Measurements from ENCODE around the gene ADORA1.

ADORA1 gene

GRCh38 chr1:203146537-203146936, 19.0 kb downstream of the ADORA1 start:
- no peak overlapping the region for H3K4me3 ChIP-seq (replicated peaks; ENCODE audit: low read depth, low read length)
- no peak for DNase-seq (ENCODE audit: extremely low read depth, low read depth)
- no peak for TF ChIP-seq CTCF (IDR thresholded peaks at IDR 0.05; ENCODE audit: low read depth, low read length, missing control alignments)

GRCh38 chr1:203147376-203147775, 19.9 kb downstream of the ADORA1 start:
- no peak for DNase-seq (ENCODE audit: extremely low read depth, low read depth)
- no peak for TF ChIP-seq CTCF (IDR thresholded peaks at IDR 0.05; ENCODE audit: low read depth, low read length, missing control alignments)
- H3K4me3 ChIP-seq (replicated peaks; ENCODE audit: low read depth, low read length) = no peak overlapping the region

DNA sequence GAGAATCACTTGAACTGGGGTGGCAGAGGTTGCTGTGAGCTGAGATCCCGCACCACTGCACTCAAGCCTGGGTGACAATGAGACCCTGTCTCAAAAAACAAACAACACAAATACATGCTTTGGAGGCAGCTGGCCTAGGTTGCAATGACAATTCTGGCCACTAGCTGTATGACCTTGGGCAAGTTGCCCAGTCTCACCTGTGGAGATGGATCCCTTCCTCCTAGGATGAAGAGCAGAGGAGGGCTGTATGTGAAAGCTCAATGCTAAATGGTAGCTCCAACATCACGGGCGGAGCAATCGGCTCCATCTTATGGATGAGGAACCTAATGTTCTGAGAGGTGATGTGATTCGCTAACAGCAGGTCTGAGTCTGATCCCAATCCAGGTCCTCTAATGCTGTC, 20.6 kb downstream of the ADORA1 start:
- no peak overlapping the region for H3K4me3 ChIP-seq (replicated peaks; ENCODE audit: low read depth, low read length)
- no peak for DNase-seq (ENCODE audit: extremely low read depth, low read depth)
- TF ChIP-seq CTCF (IDR thresholded peaks at IDR 0.05; ENCODE audit: low read depth, low read length, missing control alignments) = peak; percentile 26

DNA sequence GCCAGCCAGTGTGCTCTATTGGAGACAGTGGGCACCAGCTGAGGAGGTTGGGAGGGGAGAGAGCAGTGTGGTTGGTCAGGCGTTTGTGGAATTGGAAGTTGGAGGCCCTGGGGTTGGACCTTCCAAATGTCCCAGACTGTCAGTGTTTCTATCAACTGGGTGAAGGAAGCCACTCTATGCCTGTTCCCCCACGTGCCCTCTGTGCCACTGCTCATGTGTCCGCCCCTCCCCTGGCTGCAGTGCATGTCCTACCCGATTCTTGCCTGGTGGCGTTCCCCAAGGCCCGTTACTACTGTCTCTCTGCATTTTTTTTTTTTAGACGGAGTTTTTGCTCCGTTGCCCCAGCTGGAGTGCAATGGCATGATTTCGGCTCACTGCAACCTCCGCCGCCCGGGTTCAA, 21.1 kb downstream of the ADORA1 start:
- no peak for DNase-seq (ENCODE audit: extremely low read depth, low read depth)
- no peak overlapping the region for H3K4me3 ChIP-seq (replicated peaks; ENCODE audit: low read depth, low read length)
- TF ChIP-seq CTCF (IDR thresholded peaks at IDR 0.05; ENCODE audit: low read depth, low read length, missing control alignments) = no peak

DNA sequence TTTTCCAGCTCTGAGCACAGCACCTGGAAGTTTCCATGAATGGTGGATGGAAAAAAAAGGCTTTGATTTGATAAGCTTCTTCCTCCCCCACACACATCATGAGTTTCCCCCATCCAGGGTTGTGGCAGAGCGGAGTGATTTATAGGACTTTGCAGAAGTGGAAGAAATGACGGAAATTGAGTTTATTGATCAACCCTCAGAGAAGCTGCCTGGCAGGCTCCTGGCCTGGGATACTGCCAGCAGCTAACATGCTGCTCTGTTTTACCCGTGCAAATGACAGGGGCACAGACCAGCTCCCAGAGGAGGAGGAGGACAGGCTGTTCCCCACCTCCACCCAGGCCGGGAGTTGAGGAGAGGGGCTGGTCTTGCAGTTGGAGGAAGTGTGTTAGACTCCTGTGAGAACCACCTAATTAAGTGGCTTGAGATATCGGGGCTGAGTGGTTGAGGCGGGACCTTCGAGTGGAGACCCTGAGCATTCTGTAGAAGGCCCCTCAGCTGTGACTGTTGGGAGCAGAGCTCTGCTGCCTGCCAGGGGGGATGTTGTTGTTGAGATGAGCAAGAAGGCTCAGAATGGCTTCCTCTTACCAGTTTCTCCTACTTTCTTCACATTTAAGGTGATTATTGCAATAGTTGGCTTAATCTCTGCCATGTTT, 21.8 kb downstream of the ADORA1 start:
- no peak overlapping the region for H3K4me3 ChIP-seq (replicated peaks; ENCODE audit: low read depth, low read length)
- no peak for DNase-seq (ENCODE audit: extremely low read depth, low read depth)
- TF ChIP-seq CTCF (IDR thresholded peaks at IDR 0.05; ENCODE audit: low read depth, low read length, missing control alignments) = no peak

- TF ChIP-seq CTCF (IDR thresholded peaks at IDR 0.05; ENCODE audit: low read depth, low read length, missing control alignments) = no peak
- no peak overlapping the region for H3K4me3 ChIP-seq (replicated peaks; ENCODE audit: low read depth, low read length)
- DNase-seq (ENCODE audit: extremely low read depth, low read depth) = no peak
Observed at GRCh38 chr1:203150511-203151297, 23.2 kb downstream of the ADORA1 start.

Data from HFF-Myc (cell line).